Thyroid gland (tissue), 4 donors: ENCODE data around the gene DCAF8. TPM values are rescaled to one million over a fixed set of nuclear protein-coding genes. Genes with fewer than 3 reads are reported as not detected.

ENCODE experiments used
- DNase-seq, 2 donors: peaks; one replicate each; pipeline ENCODE4 v3.0.0-alpha.2; 2019
- H3K27ac ChIP-seq, 3 donors: fragments of 200-600 bp; sonication (generic); 1 replicate in 2 of 3; 2 replicates in 1 of 3; pipeline ENCODE4 v1.5.1; 2016 to 2019; ENCODE audit warnings: mild to moderate bottlenecking in 1 of 3, moderate library complexity in 1 of 3
- H3K27me3 ChIP-seq: fragments of 200-600 bp; sonication (generic); one replicate; pipeline ENCODE4 v1.5.1; 2019
- H3K36me3 ChIP-seq, 2 donors: fragments of 200-600 bp; sonication (generic); one replicate each; pipeline ENCODE4 v1.5.1; 2016 to 2019
- H3K4me1 ChIP-seq, 2 donors: fragments of 200-600 bp; sonication (generic); one replicate each; pipeline ENCODE4 v1.5.1; 2017 to 2019
- H3K4me3 ChIP-seq, 3 donors: fragments of 200-600 bp; sonication (generic); replicated peaks in 1 of 3; 1 replicate in 2 of 3; 2 replicates in 1 of 3; pipeline ENCODE4 v1.5.1; 2016; ENCODE audit warnings: mild to moderate bottlenecking in 1 of 3
- H3K9me3 ChIP-seq: fragments of 200-600 bp; sonication (generic); one replicate; pipeline ENCODE4 v1.5.1; 2017
- CTCF ChIP-seq, 6 experiments: fragments of 200-600 bp in 3 of 6; fragments of 450-650 bp in 3 of 6; sonication (generic) in 3 of 6; IDR thresholded peaks; one replicate each; pipeline ENCODE4 v1.5.1; 2016 to 2019; ENCODE audit warnings: antibody characterized with exemption in 6 of 6, mild to moderate bottlenecking in 2 of 6, inconsistent platforms in 1 of 6, moderate library complexity in 1 of 6
- POLR2A ChIP-seq, 2 donors: fragments of 450-650 bp; IDR thresholded peaks; one replicate each; pipeline ENCODE4 v1.6.1; 2017; ENCODE audit warnings: antibody characterized with exemption in 2 of 2, mild to moderate bottlenecking in 2 of 2, moderate library complexity in 1 of 2
- WGBS, 2 donors: methylation state at CpG; one replicate each; pipeline ENCODE4 v1.1.5; 2017; 5-methylcytosine and 5-hydroxymethylcytosine counted together
- intact Hi-C: fragments of 100-400 bp; cut with DNase I; formaldehyde crosslinking; loops from one replicate; pipeline ENCODE4 v1.15.1; 2023
- total RNA-seq, 4 donors: library from RNA; depleted of rRNA; stranded (reverse); fragments of >200 nt; gene quantifications; one replicate each; pipeline ENCODE4 v1.2.3, GENCODE V29; 2016

The DCAF8 gene
- total RNA-seq, 4 donors from 2014 or later: 221 to 239 (median 228) TPM

- intact Hi-C loops: no loop called here
These were observed 55.8 kb downstream of the DCAF8 start for GRCh38 chr1:160206421-160207117.

GRCh38 chr1:160206036-160206389, 56.3 kb downstream of the DCAF8 start:
- Histone ChIP-seq H3K4me3 (peak overlapping the region; percentile 45 to 69 (median 60)), H3K36me3 (no peaks in the 10 kb centered on the region), H3K9me3 (no peaks in the 10 kb centered on the region), H3K27ac (peak overlapping the region; percentile 74 to 87 (median 86)), H3K4me1 (peaks cover 30 to 55% of the 10 kb centered on the region in 2 donors), H3K27me3 (no peaks in the 10 kb centered on the region)
- 3 to 11% methylated on average over 9 of the region's 9 CpGs for WGBS, 2 donors
- intact Hi-C loops: no loop called here
- no peak for TF ChIP-seq CTCF (IDR thresholded peaks at IDR 0.05)
- no peak for TF ChIP-seq POLR2A (IDR thresholded peaks at IDR 0.05)
- peak; percentile 43 to 44 for DNase-seq

More at GRCh38 chr1:160206421-160207117, 55.8 kb downstream of the DCAF8 start:
- peaks cover 31 to 57% of the 10 kb centered on the region in 2 donors for H3K4me1 ChIP-seq
- peaks cover 0 to 3% of the 10 kb centered on the region in 2 donors for H3K36me3 ChIP-seq
- no peak for TF ChIP-seq CTCF (IDR thresholded peaks at IDR 0.05)
- TF ChIP-seq POLR2A (IDR thresholded peaks at IDR 0.05): no peak
- H3K27me3 ChIP-seq: no peaks in the 10 kb centered on the region
- H3K27ac ChIP-seq: peak overlapping the region; percentile 74 to 87 (median 86)
- DNase-seq: no peak
- no peaks in the 10 kb centered on the region for H3K9me3 ChIP-seq
- WGBS, 2 donors: 63 to 74% methylated on average over 9 of the region's 9 CpGs
- peak overlapping the region in 1 of 3 donors; percentile 60 for H3K4me3 ChIP-seq

- Histone ChIP-seq H3K27ac (peak within 1 kb of the TSS; percentile 74 to 87 (median 86)), H3K36me3 (no peaks in the 10 kb centered on the region), H3K9me3 (no peaks in the 10 kb centered on the region), H3K4me1 (peaks cover 24 to 49% of the 10 kb centered on the region in 2 donors), H3K27me3 (no peaks in the 10 kb centered on the region), H3K4me3 (peak within 1 kb of the TSS; percentile 45 to 69 (median 60))
- DNase-seq: peak; percentile 74
- intact Hi-C loops: no loop called here
- peak in 1 of 2 donors; percentile 78 for TF ChIP-seq POLR2A (IDR thresholded peaks at IDR 0.05)
- no peak for TF ChIP-seq CTCF (IDR thresholded peaks at IDR 0.05)
- WGBS, 2 donors: 1% methylated on average over 28 to 33 of the region's 76 CpGs
These were observed 56.9 kb downstream of the DCAF8 start, which contains the start of gene PEA15 for GRCh38 chr1:160205242-160206035. TSS of gene PEA15 (plus strand) at chr1:160205384. CDS start at chr1:160211545, 6,161 bp downstream.

GRCh38 chr1:160204526-160205241, 57.7 kb downstream of the DCAF8 start:
- no peaks in the 10 kb centered on the region for H3K27me3 ChIP-seq
- TF ChIP-seq POLR2A (IDR thresholded peaks at IDR 0.05) (no peak), CTCF (IDR thresholded peaks at IDR 0.05) (no peak)
- intact Hi-C loops: no loop called here
- no peak for DNase-seq
- peaks cover 19 to 41% of the 10 kb centered on the region in 2 donors for H3K4me1 ChIP-seq
- H3K4me3 ChIP-seq: peak overlapping the region in 1 of 3 donors; percentile 60
- 33% methylated on average over 7 of the region's 7 CpGs for WGBS, 2 donors
- no peaks in the 10 kb centered on the region for H3K9me3 ChIP-seq
- H3K36me3 ChIP-seq: no peaks in the 10 kb centered on the region
- peak overlapping the region in 2 of 3 donors; percentile 86 to 87 for H3K27ac ChIP-seq
